Heart left ventricle (tissue), 16 donors: ENCODE measurements around the gene VWA5A. TPM values are rescaled to one million over a fixed set of nuclear protein-coding genes. Genes with fewer than 3 reads are reported as not detected.

Source experiments
- ATAC-seq, 4 donors: fragments of 200-7000 bp; cut with Tn5 transposase; one replicate each; pipeline ENCODE4 v1.9.1; 2020 to 2022; ENCODE audit warnings: moderate library complexity in 4 of 4, mild to moderate bottlenecking in 3 of 4, moderate number of reproducible peaks in 1 of 4
- DNase-seq, 5 donors: peaks; one replicate each; pipeline ENCODE4 v3.0.0-alpha.2; 2020
- H3K27ac ChIP-seq, 12 donors: fragments of 200-600 bp; sonication (generic) in 4 of 12; one replicate each; pipeline versions ENCODE4 v1.5.0 to v1.8.0; 2016 to 2022; ENCODE audit warnings: mild to moderate bottlenecking in 2 of 12
- H3K27me3 ChIP-seq, 9 donors: fragments of 200-600 bp; sonication (generic) in 2 of 9; one replicate each; pipeline versions ENCODE4 v1.5.1 to v1.8.0; 2016 to 2022; ENCODE audit warnings: mild to moderate bottlenecking in 3 of 9
- H3K36me3 ChIP-seq, 9 donors: fragments of 200-600 bp; sonication (generic) in 2 of 9; one replicate each; pipeline versions ENCODE4 v1.5.0 to v1.8.0; 2018 to 2022; ENCODE audit warnings: mild to moderate bottlenecking in 2 of 9
- H3K4me1 ChIP-seq, 12 donors: fragments of 200-600 bp; sonication (generic) in 4 of 12; one replicate each; pipeline versions ENCODE4 v1.5.0 to v1.8.0; 2016 to 2022; ENCODE audit warnings: mild to moderate bottlenecking in 3 of 12
- H3K4me3 ChIP-seq, 12 donors: fragments of 200-600 bp; sonication (generic) in 4 of 12; one replicate each; pipeline versions ENCODE4 v1.5.0 to v1.8.0; 2017 to 2022; ENCODE audit warnings: mild to moderate bottlenecking in 9 of 12, moderate library complexity in 4 of 12
- H3K9me3 ChIP-seq, 12 donors: fragments of 200-600 bp; sonication (generic) in 4 of 12; one replicate each; pipeline versions ENCODE4 v1.5.0 to v1.8.0; 2016 to 2022; ENCODE audit warnings: mild to moderate bottlenecking in 1 of 12
- POLR2A ChIP-seq, 2 donors: fragments of 450-650 bp; IDR thresholded peaks; one replicate each; pipeline ENCODE4 v1.6.1; 2017; ENCODE audit warnings: antibody characterized with exemption in 2 of 2, mild to moderate bottlenecking in 2 of 2, moderate library complexity in 2 of 2
- WGBS, 4 donors: extraction: QIAGEN DNeasy Blood & Tissue Kit in 2 of 4; methylation state at CpG; one replicate each; pipeline versions ENCODE4 v1.1.5 to v1.1.7; 2013 to 2018; 5-methylcytosine and 5-hydroxymethylcytosine counted together
- intact Hi-C, 10 donors: fragments of 100-400 bp; cut with DNase I; formaldehyde crosslinking; loops; one replicate each; pipeline versions ENCODE4 v1.11.1 to v1.14.2; 2022
- polyA plus RNA-seq, 2 donors: library from polyadenylated mRNA; stranded (reverse); fragments of 200-250 nt; gene quantifications; one replicate each; pipeline ENCODE4 v1.2.3, GENCODE V29; 2013
- total RNA-seq, 9 donors: library from RNA; depleted of rRNA in 2 of 9; stranded (reverse); fragments of >200 nt in 2 of 9; fragmentation: NEBNext Ultra II Directional in 3 of 9; extraction: Animal tissue kit (Norgen Biotek cat#: 25700) in 3 of 9; gene quantifications; one replicate each; pipeline versions ENCODE4 v1.1.0 to v1.2.4, GENCODE V29; 2016 to 2023
- TF ChIP-seq, protein P1 (sequence below), 12 donors: fragments of 200-600 bp; sonication (generic) in 4 of 12; IDR thresholded peaks; one replicate each; pipeline versions ENCODE4 v1.5.0 to v1.8.0; 2018 to 2022; ENCODE audit warnings: antibody characterized with exemption in 12 of 12, mild to moderate bottlenecking in 5 of 12
- donor health status: ischemic (EF 13 %, LVEDD 7.1; RV severe dilation, severe dysfunction).
- donor health status: healthy with polysubstance abuse.
- donor health status: DM: no; HTN: yes; CAD: no.
- donor health status: DM: no; HTN: no; CAD: no.
- donor health status: ischemic (EF 25% LVEDD 6.9; RV normal size, moderate dysfunction).
- donor health status: ischemic (EF 25% LVEDD 5.7; RV mildly dilated, moderate dysfunction).
- donor health status: healthy.
- donor health status: DM: yes; HTN: yes; CAD: no.
- donor health status: ischemic (EF 35%, LVEDD 5.7; RV mildly dilated, moderate dysfunction).
- donor health status: nonischemic (EF 11% LVEDD 7.7; RV severe dilation, severe dysfunction).
- donor health status: DM: yes; HTN: yes; CAD: no.
- donor health status: PGD.
- donor health status: ischemic (EF 29% LVEDD 5.4; RV normal size, mild dysfunction).
- donor health status: nonischemic (EF 23%, LVEDD 6.1; RV moderate dilation, normal function).

Gene VWA5A
- total and polyA plus RNA-seq, 11 donors, result 1.2 to 13.7 (median 2.8) TPM

DNA sequence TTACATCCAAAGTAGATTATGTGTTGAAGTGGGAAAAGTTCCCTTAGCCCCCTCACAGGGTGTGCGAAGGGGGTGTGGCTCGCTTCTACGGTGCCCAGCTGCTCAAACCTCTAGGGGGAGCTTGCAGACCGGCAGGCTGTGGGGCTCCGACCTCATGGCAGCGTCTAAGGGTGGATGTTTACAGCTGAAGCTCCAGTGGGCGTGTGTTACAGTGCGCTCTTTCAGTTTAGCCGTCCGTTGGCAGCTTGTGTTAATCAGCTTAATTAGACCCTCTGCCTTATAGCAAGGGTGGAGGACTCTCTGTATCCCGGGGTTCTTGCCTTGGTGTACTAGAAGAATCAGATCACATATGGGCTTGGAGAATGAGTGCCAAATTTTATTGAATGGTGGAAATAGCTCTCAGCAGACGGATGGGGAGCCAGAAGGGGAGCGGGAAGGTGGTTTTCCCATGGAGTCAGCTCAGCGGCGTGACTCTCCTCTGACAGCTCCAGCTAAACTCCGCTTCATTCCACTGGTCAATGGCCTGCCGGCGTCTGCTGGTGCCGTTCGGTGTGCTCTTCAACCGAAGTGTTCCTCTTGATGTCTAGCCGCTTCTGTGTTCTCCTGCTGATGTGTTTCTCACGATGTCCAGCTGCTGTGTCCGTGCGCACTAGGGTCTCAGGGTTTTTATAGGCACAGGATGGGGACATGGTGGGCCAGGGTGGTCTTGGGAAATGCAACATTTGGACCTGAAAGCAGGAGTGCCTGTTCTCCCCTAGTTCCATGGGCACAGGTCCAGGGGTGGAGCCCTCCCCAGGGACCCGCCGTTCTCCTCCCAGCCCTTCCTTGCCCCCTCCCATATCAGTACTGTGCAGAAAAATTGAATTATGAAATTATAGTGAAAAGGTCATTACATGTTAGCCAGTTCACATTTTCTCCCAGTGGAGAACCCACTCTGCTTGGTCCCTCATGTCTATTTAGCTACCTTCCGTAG, 45.5 kb upstream of the VWA5A start:
- intact Hi-C loops, result loop anchor here (5.0 to 10.0 kb wide), 4 partner anchors 125 to 518 kb away; no protein-coding TSS in a partner anchor
- DNase-seq, result peak in 1 of 5 donors; percentile 11

DNA sequence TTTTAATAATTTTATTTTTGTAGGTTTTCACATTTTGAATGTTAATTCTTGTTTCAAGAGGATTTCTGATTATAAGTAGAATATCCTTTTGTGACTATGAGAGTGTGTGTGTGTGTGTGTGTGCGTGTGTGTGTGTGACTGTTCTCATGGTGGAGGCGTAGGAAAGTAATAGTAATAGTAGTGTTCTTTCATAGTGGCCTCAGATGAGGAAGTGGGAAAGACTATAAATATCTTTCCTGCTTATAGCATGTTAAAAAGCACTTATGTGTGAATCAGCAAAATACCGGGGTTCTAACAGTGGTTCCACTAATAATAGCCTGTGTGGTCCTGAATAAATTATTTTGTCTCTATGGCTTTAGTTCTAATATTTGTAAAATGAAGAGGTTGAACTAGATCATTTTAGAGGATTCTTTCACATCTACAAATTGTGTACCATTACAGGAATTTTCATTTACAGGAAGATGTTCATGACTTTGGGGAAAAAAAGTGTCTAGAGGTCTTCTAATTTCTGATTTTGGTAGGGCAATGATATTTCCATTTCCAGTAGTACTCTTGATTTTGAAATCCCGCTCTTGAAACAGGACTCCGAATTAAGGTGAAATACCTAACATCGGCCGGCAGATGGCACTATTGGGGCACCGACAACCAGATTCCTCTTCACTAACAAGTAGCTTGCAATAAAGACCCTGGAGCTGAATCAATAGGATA, 44.2 kb upstream of the VWA5A start:
- DNase-seq (peak in 4 of 5 donors; percentile 32 to 71 (median 44)), ATAC-seq (peak in 2 of 4 donors; percentile 26 to 43)
- H3K4me3 ChIP-seq, result no peak overlapping the region
- H3K27ac ChIP-seq, result no peak overlapping the region
- TF ChIP-seq, protein P1, sequence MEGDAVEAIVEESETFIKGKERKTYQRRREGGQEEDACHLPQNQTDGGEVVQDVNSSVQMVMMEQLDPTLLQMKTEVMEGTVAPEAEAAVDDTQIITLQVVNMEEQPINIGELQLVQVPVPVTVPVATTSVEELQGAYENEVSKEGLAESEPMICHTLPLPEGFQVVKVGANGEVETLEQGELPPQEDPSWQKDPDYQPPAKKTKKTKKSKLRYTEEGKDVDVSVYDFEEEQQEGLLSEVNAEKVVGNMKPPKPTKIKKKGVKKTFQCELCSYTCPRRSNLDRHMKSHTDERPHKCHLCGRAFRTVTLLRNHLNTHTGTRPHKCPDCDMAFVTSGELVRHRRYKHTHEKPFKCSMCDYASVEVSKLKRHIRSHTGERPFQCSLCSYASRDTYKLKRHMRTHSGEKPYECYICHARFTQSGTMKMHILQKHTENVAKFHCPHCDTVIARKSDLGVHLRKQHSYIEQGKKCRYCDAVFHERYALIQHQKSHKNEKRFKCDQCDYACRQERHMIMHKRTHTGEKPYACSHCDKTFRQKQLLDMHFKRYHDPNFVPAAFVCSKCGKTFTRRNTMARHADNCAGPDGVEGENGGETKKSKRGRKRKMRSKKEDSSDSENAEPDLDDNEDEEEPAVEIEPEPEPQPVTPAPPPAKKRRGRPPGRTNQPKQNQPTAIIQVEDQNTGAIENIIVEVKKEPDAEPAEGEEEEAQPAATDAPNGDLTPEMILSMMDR (IDR thresholded peaks at IDR 0.05), result peak; percentile 66 to 85 (median 74)
- no peak for TF ChIP-seq POLR2A (IDR thresholded peaks at IDR 0.05)
- H3K27me3 ChIP-seq, result peaks cover under 1 to 74% (median 14%) of the 10 kb centered on the region in 9 donors
- intact Hi-C loops, result loop anchor here in 9 of 10 donors (5.0 to 10.0 kb wide), 4 partner anchors 124 to 516 kb away; no protein-coding TSS in a partner anchor
- peaks cover 0 to 19% (median 0%) of the 10 kb centered on the region in 12 donors for H3K4me1 ChIP-seq
- 3 to 9% (median 3%) methylated on average over 8 of the region's 8 CpGs for WGBS, 4 donors
- H3K36me3 ChIP-seq, result no peaks in the 10 kb centered on the region
- H3K9me3 ChIP-seq, result no peaks in the 10 kb centered on the region

More for the DNA sequence above, 45.5 kb upstream of the VWA5A start:
- no peak overlapping the region for H3K27ac ChIP-seq
- H3K9me3 ChIP-seq, result no peaks in the 10 kb centered on the region
- TF ChIP-seq, protein P1 (IDR thresholded peaks at IDR 0.05), result peak in 6 of 12 donors; percentile 12 to 42 (median 34)
- no peak for TF ChIP-seq POLR2A (IDR thresholded peaks at IDR 0.05)
- ATAC-seq, result peak in 3 of 4 donors; percentile 56 to 70 (median 70)
- peaks cover 0 to 12% (median 0%) of the 10 kb centered on the region in 12 donors for H3K4me1 ChIP-seq
- peak overlapping the region in 1 of 12 donors; percentile 17 for H3K4me3 ChIP-seq
- H3K36me3 ChIP-seq, result no peaks in the 10 kb centered on the region
- peaks cover 0 to 74% (median 12%) of the 10 kb centered on the region in 9 donors for H3K27me3 ChIP-seq
- WGBS, 4 donors, result 31 to 43% (median 36%) methylated on average over 28 of the region's 28 CpGs

DNA sequence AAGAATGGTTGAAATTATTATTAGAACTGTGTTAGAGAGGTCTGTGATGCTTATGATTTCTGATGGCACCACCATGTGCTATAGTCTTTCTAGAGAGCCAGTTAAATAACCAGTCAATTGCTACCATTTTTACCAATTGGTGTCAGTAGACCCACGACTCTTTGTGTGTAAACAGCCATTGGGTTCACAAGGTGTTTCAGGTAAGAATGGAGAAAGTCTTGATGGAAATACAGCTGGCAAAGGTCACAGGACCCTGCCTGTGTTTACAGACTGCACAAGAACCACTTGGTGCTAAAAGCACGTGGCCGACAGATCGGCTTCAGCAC, 43.7 kb upstream of the VWA5A start:
- peaks cover 3 to 74% (median 19%) of the 10 kb centered on the region in 9 donors for H3K27me3 ChIP-seq
- H3K4me1 ChIP-seq, result peaks cover 0 to 24% (median 0%) of the 10 kb centered on the region in 12 donors
- intact Hi-C loops, result loop anchor here in 9 of 10 donors (5.0 to 10.0 kb wide), 4 partner anchors 123 to 516 kb away; no protein-coding TSS in a partner anchor
- DNase-seq (no peak), ATAC-seq (no peak)
- TF ChIP-seq POLR2A (IDR thresholded peaks at IDR 0.05), result no peak
- TF ChIP-seq, protein P1 (IDR thresholded peaks at IDR 0.05), result no peak
- no peaks in the 10 kb centered on the region for H3K9me3 ChIP-seq
- no peak overlapping the region for H3K27ac ChIP-seq
- no peaks in the 10 kb centered on the region for H3K36me3 ChIP-seq
- 57 to 70% (median 69%) methylated on average over 4 of the region's 4 CpGs for WGBS, 4 donors
- H3K4me3 ChIP-seq, result no peak overlapping the region
